CD1c-positive myeloid dendritic cell (primary cell): ENCODE measurements around the gene SPG7.

Experiments
- DNase-seq: peaks from one replicate; pipeline ENCODE4 v3.0.0-alpha.2; 2016; ENCODE audit errors: extremely low spot score

SPG7 gene

DNA sequence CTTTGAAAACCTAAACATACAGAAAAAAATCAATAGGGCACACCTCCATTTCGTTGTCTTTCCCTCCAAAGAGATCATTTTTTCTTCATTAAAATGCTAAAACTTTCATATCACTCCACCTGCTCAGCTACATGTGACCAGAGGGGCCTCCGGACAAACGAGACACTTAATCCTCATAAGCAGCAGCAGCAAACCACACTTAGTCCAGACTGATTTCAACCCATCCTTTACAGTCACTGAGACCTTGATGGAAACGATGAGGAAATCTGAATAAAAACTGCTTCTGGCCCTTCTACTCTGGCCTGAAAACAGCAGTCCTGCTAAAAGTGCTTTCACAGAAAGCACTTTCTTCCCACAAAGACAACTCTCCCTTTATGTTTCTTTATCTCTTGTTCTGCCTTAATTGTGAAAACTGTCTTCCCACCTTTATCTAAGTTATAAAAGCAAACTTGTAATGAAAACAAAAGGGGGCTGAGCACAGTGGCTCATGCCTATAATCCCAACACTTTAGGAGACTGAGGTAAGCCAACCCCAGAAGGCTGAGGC is 22.4 kb upstream of the SPG7 start:
- DNase-seq: no peak

GRCh38 chr16:89489040-89489897 is 18.9 kb upstream of the SPG7 start:
- peak; percentile 96 for DNase-seq

DNA sequence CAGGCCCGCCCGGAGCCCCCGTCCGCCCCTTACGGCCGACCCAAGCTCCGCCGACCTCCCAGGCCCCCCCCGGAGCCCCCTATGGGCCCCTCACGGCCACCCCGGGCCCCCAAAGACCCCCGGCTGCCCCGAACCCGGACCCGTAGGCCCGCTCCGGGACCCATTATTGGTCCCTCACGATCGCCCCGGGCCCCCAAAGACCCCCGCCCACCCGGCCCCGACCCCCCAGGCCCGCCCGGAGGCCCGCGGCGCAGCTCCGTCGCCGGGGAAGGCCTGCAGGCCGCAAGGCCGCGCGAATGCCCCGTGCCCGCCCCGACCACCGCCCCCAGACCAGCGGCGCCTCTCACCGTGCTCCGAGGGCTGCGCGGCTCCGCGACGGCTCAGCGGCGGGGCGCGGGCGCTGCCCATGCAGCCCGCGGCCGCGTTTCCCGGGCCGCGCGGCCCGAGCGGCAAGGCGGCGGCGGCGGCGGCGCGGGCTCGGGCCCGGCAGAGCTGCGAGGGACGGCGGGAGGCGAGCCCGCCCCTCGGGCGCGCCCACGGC is 18.2 kb upstream of the SPG7 start:
- no peak for DNase-seq

GRCh38 chr16:89490439-89491237 is 17.6 kb upstream of the SPG7 start, which contains the start of gene ANKRD11:
Gene ANKRD11, minus strand, starts transcription at chr16:89490561. Its CDS starts 173,542 bp downstream, at chr16:89317019.
- peak; percentile 99 for DNase-seq

DNA sequence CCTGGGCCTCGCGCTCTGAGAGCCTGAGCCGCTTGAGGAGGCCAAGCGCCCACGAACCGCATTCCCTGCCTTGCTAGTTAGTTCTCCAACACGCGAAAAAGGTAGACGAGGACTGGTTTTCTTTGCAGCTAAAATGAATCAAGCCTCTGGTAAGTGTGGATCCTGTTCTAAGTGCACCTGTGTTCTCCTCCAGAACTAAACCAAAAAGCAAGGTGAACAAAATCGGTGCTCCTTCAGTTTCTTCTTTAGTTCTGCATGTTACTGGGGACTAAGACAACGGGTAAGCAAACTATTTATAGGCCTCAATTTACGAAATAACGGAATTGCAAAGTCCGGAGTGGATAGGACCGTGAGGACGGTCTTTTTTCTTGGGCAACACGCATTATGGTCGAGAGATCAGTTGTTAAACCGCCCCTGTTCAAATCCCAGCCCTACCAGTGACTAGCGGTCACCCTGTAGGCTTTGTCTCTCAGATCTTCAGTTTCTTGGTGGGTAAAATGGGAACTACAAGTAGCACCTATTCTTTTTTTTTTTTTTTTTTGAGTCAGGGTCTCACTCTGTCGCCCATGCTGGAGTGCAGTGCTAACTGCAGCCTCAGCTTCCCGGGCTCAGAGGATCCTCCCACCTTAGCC is 16.8 kb upstream of the SPG7 start:
- peak; percentile 58 for DNase-seq

- DNase-seq: no peak
Observed at GRCh38 chr16:89491974-89492687, 16.1 kb upstream of the SPG7 start.

- no peak for DNase-seq
Observed at GRCh38 chr16:89493776-89494175, 14.4 kb upstream of the SPG7 start.

GRCh38 chr16:89495121-89495520 is 13.1 kb upstream of the SPG7 start:
- no peak for DNase-seq

DNA sequence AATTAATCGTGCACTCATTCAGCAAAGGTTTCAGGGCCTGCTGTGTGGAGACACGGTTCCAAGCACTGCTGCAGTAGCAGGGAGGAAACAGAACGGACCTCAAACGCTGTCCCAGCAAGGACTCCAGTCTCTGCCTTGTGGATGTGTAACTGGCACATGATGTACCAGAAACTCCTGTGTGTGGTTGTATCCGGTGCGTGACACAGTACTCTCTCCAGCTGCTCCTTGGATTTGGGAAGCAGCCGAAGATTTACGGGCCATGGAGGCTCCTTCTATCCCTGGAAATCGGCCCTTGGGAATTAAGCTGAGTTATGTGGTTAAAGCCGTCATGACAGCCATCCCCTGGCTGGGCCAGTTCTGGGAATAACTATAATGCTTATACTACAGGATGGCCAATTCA is 9.4 kb upstream of the SPG7 start:
- no peak for DNase-seq

GRCh38 chr16:89499767-89500166 is 8.4 kb upstream of the SPG7 start:
- DNase-seq: no peak

DNA sequence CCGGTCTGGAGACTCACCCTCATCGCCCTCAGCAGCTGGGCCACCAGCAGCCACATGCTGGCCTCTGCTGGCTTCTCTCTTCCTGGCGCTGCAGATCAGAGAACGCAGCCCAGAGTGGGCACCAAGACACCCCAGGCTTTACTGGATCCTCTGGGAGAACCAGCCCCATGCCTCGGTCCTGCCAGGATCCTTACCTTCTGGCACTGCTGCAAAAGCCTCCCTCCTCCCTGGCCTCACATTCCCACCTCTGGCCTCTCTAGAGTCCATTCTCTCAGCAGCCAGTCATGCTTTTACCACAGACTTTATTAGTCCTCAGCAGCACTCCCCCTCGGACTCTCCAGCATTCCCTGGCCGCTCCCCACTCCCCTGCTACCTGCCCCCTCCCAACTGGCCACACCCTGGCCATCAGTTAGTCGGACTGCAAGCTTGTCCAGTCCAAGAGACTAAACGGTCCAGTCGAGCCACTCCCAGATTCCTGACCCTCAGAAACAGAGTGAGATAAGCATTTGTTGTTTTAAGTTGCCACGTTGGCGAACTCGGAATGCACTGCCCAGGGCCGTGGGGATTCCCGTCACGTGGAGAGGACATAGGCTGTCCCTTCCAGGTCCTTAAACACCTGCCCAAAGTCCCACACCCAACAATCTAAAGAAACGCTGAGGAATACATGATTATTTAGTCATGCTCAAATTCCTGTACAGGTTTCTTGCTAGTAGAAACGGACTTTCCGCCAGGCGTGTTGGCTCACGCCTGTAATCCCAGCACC is 5.9 kb upstream of the SPG7 start:
- no peak for DNase-seq

- DNase-seq: no peak
Observed at GRCh38 chr16:89504091-89504490, 4.1 kb upstream of the SPG7 start.

GRCh38 chr16:89505204-89506112 is 2.7 kb upstream of the SPG7 start:
- peak; percentile 98 for DNase-seq

- DNase-seq: peak; percentile 23
Observed at GRCh38 chr16:89506113-89506504, 2.1 kb upstream of the SPG7 start.

DNA sequence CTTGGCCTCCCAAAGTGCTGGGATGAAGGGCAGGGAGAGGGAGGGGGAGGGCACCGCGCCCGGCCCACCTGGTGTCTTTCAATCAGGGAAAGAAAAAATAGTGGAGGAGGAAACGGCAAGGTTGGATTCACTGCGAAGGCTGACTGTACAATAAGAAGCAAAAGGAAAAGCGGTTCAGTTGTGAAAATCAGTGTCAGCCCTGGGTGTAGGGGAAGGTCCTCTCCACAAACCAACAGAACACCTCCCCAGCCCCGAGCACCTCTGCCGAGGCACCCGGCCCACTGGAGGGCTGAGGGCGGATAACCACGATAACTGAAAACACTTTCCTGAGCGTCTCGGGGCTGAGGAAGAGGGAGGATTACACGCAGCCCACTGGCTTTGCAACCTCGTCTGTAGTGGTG is 1.4 kb upstream of the SPG7 start:
- DNase-seq: no peak

- no peak for DNase-seq
Observed at GRCh38 chr16:89507214-89507833, 879 bp upstream of the SPG7 start.

- DNase-seq: no peak
Observed at GRCh38 chr16:89510526-89510925, 2.3 kb downstream of the SPG7 start.

DNA sequence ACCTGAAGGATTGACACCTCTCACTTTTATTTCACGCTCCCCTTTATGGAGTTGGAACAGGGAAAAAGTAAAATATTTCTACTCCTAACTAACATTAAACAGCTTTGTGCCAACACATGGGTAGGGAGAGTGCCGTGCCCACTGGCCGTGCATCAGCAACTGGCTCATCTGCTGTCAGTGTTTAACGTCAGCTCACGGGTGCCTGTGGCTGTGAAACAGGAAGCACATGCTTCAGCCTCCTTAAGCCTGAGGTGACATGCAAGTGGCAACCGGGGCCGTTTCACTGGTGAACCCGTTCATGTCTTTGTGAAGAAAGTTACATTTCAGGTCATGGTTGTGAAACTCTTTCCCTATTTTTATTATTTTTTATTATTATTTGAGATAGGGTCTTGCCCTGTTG is 3.2 kb downstream of the SPG7 start:
- DNase-seq: no peak

GRCh38 chr16:89512453-89512852 is 4.2 kb downstream of the SPG7 start:
- no peak for DNase-seq
